IPS-11a (cell line): ENCODE data around the gene ATP1A2.
"Not testable (repeated sequence)": the region's sequence is repeated elsewhere in the genome, so short reads cannot be mapped to it uniquely, and the experiment has no call there.

Source experiments
- H3K4me3 ChIP-seq: one replicate; pipeline ENCODE4 v1.5.1; 2013; ENCODE audit warnings: low read depth, low read length, control low read depth

The ATP1A2 gene

DNA sequence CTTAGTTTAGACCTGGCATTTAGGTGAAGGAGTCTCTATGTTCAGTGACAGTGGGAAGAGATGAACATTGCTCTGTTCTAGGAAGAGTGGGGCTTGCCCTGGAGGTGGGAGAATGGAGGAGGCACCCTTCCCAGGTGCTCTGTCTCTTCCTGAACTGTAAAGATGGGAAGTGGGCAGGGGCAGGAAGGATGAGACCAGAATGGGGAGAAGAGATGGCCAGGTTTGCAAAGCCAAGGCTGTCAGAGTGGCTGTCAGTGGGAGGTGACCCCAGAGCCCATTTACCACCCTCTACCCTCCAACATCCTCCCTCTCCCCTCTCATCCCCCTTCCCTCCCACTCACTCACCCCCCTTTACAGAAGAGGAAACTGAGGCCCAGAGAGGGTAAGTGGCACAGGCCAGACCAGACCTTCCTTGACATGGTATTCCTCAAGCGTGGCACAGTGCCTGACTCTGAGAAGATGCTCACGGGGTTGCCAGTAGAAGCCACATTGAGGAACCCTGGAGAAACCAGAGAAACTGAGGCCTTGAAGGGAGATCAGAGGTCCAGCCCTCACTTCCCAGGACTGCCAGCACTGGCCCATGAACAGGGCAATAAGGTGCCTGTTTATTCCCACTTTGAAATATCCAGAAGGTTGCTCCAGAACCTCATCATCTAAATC, 15.7 kb upstream of the ATP1A2 start:
- no peak overlapping the region for H3K4me3 ChIP-seq

DNA sequence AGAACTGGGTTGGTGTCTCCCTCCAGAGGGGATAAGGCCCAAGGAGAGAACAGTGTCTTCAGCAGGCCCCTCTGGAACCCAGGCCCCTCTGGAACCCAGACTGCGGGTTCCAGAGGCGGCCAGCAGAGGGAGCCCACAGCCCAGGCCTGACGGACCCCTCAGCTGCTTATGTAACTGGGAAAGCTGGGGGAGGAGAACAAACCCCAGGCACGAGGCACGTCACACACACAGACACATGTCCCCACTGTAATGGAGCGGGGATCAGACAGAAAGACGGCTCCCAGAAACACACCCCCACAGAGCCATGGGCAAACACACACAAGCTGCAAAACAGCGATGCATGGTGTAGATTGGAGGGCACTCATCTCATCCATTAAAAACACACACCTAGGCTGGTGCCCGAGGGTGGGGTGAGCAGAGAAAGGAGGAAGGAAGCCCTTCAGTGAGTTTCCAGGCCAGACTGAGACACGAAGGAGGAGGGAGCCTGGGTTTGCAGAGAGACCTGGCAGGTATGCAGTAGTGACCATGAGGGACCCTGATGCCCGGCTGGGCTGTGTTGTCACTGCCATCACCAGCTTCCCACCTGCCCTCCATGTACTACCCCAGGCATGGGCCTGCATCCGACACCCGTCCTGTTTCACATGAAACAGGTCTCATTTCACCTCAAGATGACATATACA, 14.4 kb upstream of the ATP1A2 start:
- no peak overlapping the region for H3K4me3 ChIP-seq

- H3K4me3 ChIP-seq, result no peak overlapping the region
Measured at GRCh38 chr1:160101717-160102522, 13.6 kb upstream of the ATP1A2 start.

DNA sequence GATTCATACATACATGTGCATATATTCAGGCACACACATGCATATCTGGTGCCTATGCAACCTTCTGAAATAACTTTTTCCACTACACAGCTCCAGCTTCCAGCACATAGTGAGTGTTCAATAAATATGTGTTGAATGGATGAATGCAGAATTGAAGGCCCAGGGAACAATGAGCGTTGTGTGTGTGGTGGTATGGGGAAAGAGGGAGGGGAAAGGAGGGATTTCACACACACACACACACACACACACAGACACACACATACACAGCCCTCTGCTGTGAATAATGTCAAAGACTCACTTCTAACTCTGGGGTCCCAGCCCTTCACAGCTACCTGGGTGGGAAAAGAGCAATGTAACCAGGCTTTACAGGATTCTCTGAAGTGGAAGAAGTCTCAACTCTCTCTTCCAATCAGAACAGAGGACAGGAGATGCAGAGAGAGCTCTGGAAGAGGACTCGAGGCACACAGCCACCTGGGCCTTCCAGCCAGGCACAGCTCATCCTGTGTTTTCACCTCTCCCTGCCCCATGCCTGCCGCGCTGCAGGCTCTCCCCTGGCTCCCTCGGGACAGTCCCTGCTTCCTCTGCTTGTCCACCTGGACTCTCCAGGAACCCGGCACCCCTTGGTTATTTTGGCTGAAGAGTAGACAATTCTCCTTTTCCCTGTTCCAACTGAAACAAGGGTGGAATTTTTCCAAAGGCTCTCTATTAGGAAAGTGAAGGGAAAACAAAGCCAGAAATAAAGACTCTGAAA, 11.7 kb upstream of the ATP1A2 start:
- no peak overlapping the region for H3K4me3 ChIP-seq

DNA sequence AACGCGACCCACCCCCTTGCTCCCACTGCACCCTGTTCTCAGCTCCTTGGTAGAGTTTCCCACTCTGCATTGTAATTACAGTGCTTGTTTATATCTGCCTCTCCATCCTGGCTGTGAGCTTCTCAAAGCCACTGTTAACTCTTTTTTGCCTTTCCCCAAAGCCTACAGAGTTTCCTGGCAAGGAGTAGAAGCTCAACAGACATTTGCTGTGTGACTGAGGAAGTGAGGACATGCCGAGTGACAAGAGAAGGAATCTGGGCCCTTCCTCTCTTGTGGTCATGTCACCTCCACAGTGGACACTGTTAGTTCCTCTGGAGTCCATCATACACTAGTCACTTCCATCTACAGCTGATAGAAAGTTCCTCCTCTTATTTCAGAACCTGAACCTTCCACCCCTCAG, 11.1 kb upstream of the ATP1A2 start:
- no peak overlapping the region for H3K4me3 ChIP-seq

- no peak overlapping the region for H3K4me3 ChIP-seq
Measured at GRCh38 chr1:160105155-160105554, 10.4 kb upstream of the ATP1A2 start.

DNA sequence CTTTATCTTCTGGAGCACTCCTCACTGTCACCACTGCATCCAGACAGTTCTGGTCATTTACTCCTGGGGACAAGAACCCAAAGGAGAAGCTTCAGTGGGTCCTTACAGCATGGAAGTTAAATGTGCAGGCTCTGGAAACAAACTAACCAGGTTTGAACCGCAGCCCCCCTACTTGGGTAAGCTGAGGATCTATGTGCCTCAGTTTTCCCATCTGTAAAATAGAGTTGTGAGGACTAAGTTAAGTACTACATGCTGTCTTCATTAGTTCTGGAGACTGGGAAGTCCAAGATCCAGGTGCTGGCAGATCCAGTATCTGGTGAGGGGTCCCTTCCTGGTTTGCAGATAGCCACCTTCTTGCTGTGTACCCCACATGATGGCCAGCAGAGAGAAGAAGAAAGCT, 8.0 kb upstream of the ATP1A2 start:
- H3K4me3 ChIP-seq, result no peak overlapping the region

DNA sequence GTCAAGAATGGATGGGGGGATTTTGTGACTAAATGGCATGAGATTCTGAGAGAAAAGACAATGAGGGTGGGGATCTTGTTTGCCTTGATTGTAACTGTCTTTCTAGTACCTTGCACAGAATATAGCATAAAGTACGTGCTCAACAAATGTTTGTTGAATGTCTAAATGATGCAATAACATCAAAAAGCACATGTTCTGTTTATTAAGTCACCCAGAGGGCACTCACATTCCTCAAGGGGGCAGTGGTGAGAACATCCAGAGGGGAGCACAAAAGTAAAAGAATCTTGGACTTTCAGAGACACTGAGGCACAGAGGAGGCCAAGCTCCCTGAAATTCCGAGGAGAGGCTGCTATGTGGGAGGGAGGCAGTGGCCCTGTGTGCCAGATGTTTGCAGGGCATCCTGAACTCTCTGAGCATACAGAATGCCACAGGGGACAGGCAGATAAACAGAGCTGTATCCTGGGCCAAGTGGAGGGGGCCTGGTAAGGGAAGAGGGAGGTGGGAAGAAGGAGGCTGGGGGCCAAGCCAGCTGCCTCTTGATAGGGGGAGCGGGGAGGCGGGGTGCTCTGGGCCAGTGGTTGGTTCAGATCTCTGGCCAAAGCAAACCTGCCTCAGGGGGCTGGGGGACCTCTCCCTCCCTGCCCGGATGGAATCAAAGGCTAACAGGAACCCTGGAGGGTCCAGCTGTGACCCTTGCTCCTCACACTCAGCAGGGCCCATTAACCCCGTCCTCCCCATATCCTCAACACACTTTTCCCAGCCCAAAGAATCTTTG, 6.5 kb upstream of the ATP1A2 start:
- H3K4me3 ChIP-seq, result no peak overlapping the region

DNA sequence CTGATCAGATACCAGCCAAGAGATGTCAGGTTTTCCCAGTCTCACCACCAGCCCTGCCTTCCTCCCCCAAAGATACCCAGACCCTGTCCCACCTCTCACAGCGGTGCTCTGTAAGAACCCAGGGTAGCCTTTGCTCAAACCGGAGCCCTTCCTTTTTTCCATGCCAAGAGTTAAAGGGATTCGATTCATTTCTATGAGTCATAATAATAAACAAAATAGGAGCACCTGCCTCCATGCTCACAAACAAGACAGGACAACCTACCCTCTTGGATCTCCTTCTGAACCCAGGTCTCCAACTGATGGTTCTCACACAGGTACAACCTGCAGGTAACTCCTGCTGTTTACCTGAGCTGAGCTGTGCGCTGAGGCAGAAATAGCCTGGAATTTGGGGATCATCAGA, 5.9 kb upstream of the ATP1A2 start:
- H3K4me3 ChIP-seq, result no peak overlapping the region

GRCh38 chr1:160111462-160111861, 4.1 kb upstream of the ATP1A2 start:
- H3K4me3 ChIP-seq, result not testable (repeated sequence)

DNA sequence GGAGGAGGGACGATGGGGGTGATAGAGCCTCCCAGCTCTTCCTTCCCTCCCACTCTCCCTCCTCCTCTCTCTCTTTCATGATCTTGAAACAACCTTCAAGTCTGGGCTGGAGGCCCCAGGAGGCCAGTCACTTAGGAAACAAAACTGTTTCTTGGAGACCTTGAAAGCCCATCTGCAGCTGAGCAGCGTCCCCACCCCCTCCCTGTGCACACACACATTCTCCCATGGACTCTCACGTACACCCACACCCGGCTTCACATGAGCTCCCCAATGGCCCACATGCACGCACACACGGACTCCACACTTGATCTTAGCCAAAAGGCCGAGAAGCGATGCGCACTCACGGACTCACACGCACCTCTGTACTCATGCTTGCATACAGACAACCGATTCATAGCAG, 3.2 kb upstream of the ATP1A2 start:
- no peak overlapping the region for H3K4me3 ChIP-seq

- no peak overlapping the region for H3K4me3 ChIP-seq
Measured at GRCh38 chr1:160113407-160113806, 2.2 kb upstream of the ATP1A2 start.

DNA sequence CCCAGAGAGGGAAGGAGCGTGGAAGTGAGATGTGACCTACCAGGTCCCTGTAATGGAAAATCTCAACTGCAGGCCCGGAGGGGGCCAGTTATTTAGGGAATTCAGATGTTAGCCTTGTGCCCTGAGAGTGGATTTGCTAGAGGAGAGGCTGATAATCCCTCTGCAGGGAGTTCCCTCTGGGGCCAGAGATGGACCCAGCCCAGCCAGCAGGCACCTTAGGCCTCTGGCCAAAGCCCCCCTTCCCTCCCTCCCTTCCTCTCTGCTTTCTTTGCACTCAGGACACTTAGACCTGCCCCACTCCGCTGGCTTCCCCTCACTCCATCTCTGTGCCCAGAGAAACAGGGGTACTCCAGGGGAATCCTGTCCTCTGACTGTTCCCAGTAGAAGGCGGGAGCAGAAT, 1.5 kb upstream of the ATP1A2 start:
- H3K4me3 ChIP-seq, result no peak overlapping the region

GRCh38 chr1:160116283-160117147, 956 bp downstream of the ATP1A2 start:
- H3K4me3 ChIP-seq, result no peak overlapping the region

GRCh38 chr1:160117300-160117699, 1.7 kb downstream of the ATP1A2 start:
- H3K4me3 ChIP-seq, result no peak overlapping the region

DNA sequence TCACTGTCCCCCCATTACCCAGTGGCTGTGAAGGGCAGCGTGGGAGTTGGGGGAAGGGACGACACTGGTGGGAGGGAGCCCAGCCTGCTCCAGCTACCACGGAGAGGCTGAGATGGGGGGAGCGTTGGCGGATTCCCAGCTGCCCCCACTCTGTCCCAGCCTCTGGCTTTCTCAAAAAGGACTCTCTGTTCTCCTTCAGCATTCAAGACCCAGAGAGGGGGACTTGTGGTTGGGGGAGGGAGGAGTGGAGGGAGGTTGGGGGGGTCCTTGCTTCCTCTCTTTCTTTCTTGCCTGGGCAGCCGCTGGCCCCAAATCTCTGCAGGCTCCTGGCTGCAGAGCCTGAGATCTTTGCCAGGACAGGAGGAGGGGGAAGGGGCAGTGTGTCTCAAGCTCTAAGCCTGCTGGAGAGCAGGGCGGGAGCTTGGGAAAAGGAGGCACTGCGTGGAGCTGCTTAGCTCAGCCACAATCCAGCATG, 2.2 kb downstream of the ATP1A2 start:
- no peak overlapping the region for H3K4me3 ChIP-seq

DNA sequence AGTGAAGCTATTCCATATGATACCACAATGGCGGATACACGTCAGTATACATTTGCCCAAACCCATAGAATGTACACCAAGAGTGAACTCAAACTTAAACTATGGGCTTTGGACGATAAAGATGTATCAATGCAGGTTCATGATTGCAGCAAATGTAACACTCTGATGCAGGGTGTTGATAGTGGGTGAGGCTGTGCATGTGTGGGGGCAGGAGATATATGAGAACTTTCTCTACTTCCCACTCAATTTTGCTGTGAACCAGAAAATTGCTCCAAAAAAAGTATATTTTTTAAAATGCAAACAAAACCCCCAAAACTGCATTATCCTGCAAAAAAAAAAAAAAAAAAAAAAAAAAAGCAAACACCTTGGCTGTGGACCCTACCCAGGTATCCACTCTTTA, 3.4 kb downstream of the ATP1A2 start:
- no peak overlapping the region for H3K4me3 ChIP-seq

- H3K4me3 ChIP-seq, result no peak overlapping the region
Measured at GRCh38 chr1:160120797-160121196, 5.2 kb downstream of the ATP1A2 start.

- H3K4me3 ChIP-seq, result no peak overlapping the region
Measured at GRCh38 chr1:160121388-160121787, 5.8 kb downstream of the ATP1A2 start.
